Skeletal muscle tissue (tissue), 4 donors: ENCODE data around the gene REEP6. TPM values are rescaled to one million over a fixed set of nuclear protein-coding genes. Genes with fewer than 3 reads are reported as not detected.

Experiments
- H3K27ac ChIP-seq: one replicate; pipeline ENCODE4 v1.7.0; 2013; ENCODE audit warnings: mild to moderate bottlenecking, low read depth, low read length, inconsistent platforms
- H3K27me3 ChIP-seq, 3 donors: one replicate each; pipeline ENCODE4 v1.7.0; 2013; ENCODE audit warnings: low read length in 3 of 3; ENCODE audit not compliant: control insufficient read depth in 3 of 3, insufficient read depth in 3 of 3
- H3K36me3 ChIP-seq, 3 donors: one replicate each; pipeline ENCODE4 v1.7.0; 2013; ENCODE audit warnings: low read length in 3 of 3; ENCODE audit not compliant: control insufficient read depth in 3 of 3, insufficient read depth in 3 of 3
- H3K4me1 ChIP-seq, 3 donors: one replicate each; pipeline ENCODE4 v1.7.0; 2013; ENCODE audit warnings: low read length in 3 of 3, mild to moderate bottlenecking in 3 of 3; ENCODE audit not compliant: control insufficient read depth in 3 of 3, insufficient read depth in 3 of 3
- H3K4me3 ChIP-seq, 3 donors: one replicate each; pipeline ENCODE4 v1.7.0; 2013; ENCODE audit warnings: low read length in 3 of 3
- H3K9ac ChIP-seq, 3 donors: one replicate each; pipeline ENCODE4 v1.7.0; 2013; ENCODE audit warnings: low read length in 3 of 3, mild to moderate bottlenecking in 3 of 3, moderate library complexity in 2 of 3, low read depth in 1 of 3
- H3K9me3 ChIP-seq, 3 donors: one replicate each; pipeline ENCODE4 v1.7.0; 2013; ENCODE audit warnings: low read length in 3 of 3; ENCODE audit not compliant: control insufficient read depth in 3 of 3
- total RNA-seq: library from RNA; depleted of rRNA; stranded (reverse); fragments of >200 nt; gene quantifications from one replicate; pipeline ENCODE4 v1.2.3, GENCODE V29; 2014
- donor health status: Osteomylitis.

The REEP6 gene
- total RNA-seq, 1 donor from 2014 or later: 2.1 TPM

DNA sequence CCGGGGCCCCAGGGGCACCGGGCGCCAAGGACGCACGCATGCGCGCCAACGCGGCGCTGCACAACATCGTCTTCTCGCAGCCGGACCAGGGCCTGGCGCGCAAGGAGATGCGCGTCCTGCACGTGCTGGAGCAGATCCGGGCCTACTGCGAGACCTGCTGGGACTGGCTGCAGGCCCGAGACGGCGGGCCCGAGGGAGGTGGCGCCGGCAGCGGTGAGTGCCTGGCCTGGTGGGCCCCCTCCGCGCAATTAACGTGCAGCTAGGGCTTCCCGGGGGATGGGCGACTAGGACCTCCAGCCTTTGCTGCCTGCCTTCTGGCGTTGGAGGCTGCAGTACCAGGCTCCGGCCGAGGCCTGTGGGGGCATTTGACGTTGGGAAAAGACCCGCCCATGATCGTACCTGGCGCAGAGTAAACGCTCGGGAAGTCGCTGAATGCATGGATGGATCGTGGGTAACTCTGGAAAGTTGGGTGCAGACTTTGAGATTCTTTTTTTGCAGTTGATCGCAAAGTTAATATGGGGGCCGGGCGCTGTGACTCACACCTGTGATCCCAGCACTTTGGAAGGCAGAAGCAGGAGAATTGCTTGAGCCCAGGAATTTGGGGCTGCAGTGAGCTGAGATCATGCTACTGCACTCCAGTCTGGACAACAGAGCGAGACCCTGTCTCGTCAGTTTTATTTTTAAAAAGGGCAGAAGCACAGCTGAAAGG, 33.8 kb upstream of the REEP6 start:
- Histone ChIP-seq H3K9ac (no peak overlapping the region), H3K4me3 (no peak overlapping the region), H3K4me1 (peaks cover 0 to 25% (median 16%) of the 10 kb centered on the region in 3 donors), H3K9me3 (no peaks in the 10 kb centered on the region), H3K27ac (no peak overlapping the region), H3K36me3 (peaks cover 0 to 7% (median 0%) of the 10 kb centered on the region in 3 donors), H3K27me3 (peaks cover 54 to 73% (median 58%) of the 10 kb centered on the region in 3 donors)

DNA sequence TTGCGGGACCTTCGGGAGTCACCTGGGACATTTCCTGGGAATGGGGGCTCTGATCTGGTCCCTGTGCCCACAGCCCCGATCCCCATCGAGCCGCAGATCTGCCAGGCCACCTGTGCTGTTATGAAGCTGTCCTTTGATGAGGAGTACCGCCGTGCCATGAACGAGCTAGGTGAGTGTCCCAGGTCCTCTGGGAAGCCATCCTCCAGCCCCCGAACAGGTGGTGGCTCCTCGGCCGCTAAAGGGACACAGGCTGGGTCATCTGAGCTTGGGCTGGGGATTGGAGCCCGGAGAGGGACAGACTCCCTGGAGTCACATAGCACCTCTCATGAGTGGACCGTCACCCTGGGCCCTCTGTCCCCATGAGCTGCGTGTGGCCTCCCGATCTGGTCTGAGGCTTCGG, 33.1 kb upstream of the REEP6 start:
- H3K4me3 ChIP-seq: no peak overlapping the region
- H3K36me3 ChIP-seq: peaks cover 0 to 7% (median 0%) of the 10 kb centered on the region in 3 donors
- no peak overlapping the region for H3K9ac ChIP-seq
- no peaks in the 10 kb centered on the region for H3K9me3 ChIP-seq
- no peak overlapping the region for H3K27ac ChIP-seq
- peaks cover 0 to 21% (median 11%) of the 10 kb centered on the region in 3 donors for H3K4me1 ChIP-seq
- H3K27me3 ChIP-seq: peaks cover 46 to 66% (median 51%) of the 10 kb centered on the region in 3 donors

DNA sequence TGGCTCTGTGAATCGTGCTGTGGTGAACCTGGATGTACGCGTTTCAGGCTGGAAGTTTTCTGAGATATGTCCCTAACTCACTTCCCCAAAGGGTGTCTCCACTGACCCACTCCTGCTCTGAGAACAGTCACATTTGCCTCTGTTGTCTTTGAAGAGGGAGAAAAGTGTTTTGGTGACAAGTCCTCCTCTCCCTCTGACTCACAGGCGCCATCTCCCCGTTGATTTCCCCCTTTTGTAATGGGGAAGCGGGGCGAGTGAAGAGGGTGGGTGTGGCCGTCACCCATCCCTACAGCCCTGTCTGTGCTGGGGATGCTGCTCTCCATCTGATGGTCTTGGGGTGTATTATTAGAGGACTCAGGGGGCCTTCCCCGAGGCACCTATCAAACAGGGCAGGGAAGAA, 31.5 kb upstream of the REEP6 start:
- H3K27me3 ChIP-seq: peaks cover 31 to 58% (median 39%) of the 10 kb centered on the region in 3 donors
- H3K36me3 ChIP-seq: peaks cover 0 to 7% (median 0%) of the 10 kb centered on the region in 3 donors
- no peaks in the 10 kb centered on the region for H3K9me3 ChIP-seq
- H3K4me3 ChIP-seq: no peak overlapping the region
- no peak overlapping the region for H3K9ac ChIP-seq
- peaks cover 0 to 11% (median 3%) of the 10 kb centered on the region in 3 donors for H3K4me1 ChIP-seq
- no peak overlapping the region for H3K27ac ChIP-seq

DNA sequence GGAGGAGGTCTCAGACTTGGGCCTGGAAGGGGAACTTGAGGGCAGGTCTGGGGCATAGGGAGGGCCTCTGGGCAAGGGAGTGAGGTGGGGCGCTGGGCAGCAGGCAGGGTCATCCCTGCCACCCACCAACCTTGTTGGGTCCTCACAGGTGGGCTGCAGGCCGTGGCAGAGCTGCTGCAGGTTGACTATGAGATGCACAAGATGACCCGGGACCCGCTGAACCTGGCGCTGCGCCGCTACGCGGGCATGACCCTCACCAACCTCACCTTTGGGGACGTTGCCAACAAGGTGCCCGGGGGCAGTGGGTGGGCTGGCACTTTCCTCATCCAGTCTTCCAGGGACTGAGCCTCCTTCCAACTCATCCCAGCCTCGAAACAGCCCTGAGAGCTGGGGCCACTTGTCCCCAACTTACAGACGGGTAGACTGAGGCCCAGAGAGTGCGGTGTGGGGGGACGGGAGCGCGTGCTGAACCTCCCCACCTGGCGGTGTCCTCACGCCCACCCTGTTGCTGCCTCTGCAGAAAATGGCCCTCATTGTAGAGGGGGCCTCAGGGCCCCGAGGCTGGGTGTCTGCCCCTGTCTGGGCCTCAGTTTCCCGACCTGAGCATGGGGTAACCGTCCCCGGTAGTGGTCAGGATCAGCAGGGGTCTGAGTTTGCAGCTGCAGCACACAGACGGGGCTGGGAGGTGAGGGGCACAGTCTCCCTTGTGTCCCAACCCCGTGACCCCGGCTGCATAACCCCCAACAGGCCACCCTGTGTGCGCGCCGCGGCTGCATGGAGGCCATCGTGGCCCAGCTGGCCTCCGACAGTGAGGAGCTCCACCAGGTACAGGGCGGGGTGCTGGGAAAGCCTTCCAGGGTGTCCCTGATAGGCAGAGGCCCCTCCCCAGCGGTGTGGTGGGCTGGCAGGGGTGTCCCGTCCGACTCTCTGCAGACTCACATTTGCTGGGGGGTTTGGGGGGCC, 30.7 kb upstream of the REEP6 start:
- Histone ChIP-seq H3K36me3 (peaks cover 0 to 7% (median 0%) of the 10 kb centered on the region in 3 donors), H3K27me3 (peaks cover 30 to 59% (median 39%) of the 10 kb centered on the region in 3 donors), H3K4me1 (peaks cover 0 to 12% (median under 1%) of the 10 kb centered on the region in 3 donors), H3K9ac (no peak overlapping the region), H3K27ac (no peak overlapping the region), H3K4me3 (no peak overlapping the region), H3K9me3 (no peaks in the 10 kb centered on the region)

DNA sequence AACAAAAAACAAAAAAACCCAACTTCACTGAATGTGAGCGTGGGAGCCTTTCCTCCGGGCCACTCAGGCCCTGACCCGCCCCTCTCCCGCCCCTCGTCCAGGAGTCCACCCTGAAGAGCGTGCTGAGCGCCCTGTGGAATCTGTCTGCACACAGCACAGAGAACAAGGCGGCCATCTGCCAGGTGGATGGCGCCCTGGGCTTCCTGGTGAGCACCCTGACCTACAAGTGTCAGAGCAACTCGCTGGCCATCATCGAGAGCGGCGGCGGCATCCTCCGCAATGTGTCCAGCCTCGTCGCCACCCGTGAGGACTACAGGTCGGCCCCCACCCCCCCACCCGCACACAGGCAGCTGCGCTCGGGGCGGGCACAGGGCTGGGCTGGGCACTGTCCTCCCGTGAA, 29.1 kb upstream of the REEP6 start:
- peaks cover 26 to 59% (median 39%) of the 10 kb centered on the region in 3 donors for H3K27me3 ChIP-seq
- no peak overlapping the region for H3K9ac ChIP-seq
- no peak overlapping the region for H3K27ac ChIP-seq
- peaks cover 4 to 16% (median 6%) of the 10 kb centered on the region in 3 donors for H3K4me1 ChIP-seq
- no peak overlapping the region for H3K4me3 ChIP-seq
- H3K36me3 ChIP-seq: peaks cover 0 to 7% (median 0%) of the 10 kb centered on the region in 3 donors
- no peaks in the 10 kb centered on the region for H3K9me3 ChIP-seq

DNA sequence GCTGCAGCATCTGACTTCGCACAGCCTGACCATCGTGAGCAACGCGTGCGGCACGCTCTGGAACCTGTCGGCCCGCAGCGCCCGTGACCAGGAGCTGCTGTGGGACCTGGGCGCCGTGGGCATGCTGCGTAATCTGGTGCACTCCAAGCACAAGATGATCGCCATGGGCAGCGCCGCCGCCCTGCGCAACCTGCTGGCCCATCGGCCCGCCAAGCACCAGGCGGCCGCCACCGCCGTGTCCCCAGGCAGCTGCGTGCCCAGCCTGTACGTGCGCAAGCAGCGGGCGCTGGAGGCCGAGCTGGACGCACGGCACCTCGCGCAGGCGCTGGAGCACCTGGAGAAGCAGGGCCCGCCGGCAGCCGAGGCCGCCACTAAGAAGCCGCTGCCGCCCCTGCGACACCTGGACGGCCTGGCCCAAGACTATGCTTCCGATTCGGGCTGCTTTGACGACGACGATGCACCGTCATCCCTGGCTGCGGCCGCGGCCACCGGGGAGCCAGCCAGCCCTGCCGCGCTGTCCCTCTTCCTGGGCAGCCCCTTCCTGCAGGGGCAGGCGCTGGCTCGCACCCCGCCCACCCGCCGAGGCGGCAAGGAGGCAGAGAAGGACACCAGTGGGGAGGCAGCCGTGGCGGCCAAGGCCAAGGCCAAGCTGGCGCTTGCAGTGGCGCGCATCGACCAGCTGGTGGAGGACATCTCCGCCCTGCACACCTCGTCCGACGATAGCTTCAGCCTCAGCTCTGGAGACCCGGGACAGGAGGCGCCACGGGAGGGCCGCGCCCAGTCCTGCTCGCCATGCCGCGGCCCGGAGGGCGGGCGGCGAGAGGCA, 25.6 kb upstream of the REEP6 start:
- no peaks in the 10 kb centered on the region for H3K9me3 ChIP-seq
- H3K9ac ChIP-seq: peak overlapping the region in 1 of 3 donors; percentile 25
- peaks cover 39 to 63% (median 54%) of the 10 kb centered on the region in 3 donors for H3K27me3 ChIP-seq
- H3K36me3 ChIP-seq: peaks cover 0 to 5% (median 0%) of the 10 kb centered on the region in 3 donors
- H3K27ac ChIP-seq: no peak overlapping the region
- peaks cover 18 to 35% (median 28%) of the 10 kb centered on the region in 3 donors for H3K4me1 ChIP-seq
- peak overlapping the region in 1 of 3 donors; percentile 35 for H3K4me3 ChIP-seq

DNA sequence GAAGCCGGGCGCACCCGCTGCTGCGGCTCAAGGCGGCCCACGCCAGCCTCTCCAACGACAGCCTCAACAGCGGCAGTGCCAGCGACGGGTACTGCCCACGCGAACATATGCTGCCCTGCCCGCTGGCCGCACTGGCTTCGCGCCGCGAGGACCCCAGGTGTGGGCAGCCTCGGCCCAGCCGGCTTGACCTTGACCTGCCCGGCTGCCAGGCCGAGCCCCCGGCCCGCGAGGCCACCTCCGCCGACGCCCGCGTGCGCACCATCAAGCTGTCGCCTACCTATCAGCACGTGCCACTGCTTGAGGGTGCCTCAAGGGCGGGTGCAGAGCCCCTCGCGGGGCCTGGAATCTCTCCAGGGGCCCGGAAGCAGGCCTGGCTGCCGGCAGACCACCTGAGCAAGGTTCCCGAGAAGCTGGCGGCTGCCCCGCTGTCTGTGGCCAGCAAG, 24.9 kb upstream of the REEP6 start:
- H3K27me3 ChIP-seq: peaks cover 45 to 64% (median 60%) of the 10 kb centered on the region in 3 donors
- peaks cover 0 to 1% (median 0%) of the 10 kb centered on the region in 3 donors for H3K36me3 ChIP-seq
- H3K9me3 ChIP-seq: no peaks in the 10 kb centered on the region
- peak overlapping the region in 1 of 3 donors; percentile 22 for H3K4me3 ChIP-seq
- H3K4me1 ChIP-seq: peaks cover 24 to 42% (median 35%) of the 10 kb centered on the region in 3 donors
- no peak overlapping the region for H3K27ac ChIP-seq
- H3K9ac ChIP-seq: no peak overlapping the region

DNA sequence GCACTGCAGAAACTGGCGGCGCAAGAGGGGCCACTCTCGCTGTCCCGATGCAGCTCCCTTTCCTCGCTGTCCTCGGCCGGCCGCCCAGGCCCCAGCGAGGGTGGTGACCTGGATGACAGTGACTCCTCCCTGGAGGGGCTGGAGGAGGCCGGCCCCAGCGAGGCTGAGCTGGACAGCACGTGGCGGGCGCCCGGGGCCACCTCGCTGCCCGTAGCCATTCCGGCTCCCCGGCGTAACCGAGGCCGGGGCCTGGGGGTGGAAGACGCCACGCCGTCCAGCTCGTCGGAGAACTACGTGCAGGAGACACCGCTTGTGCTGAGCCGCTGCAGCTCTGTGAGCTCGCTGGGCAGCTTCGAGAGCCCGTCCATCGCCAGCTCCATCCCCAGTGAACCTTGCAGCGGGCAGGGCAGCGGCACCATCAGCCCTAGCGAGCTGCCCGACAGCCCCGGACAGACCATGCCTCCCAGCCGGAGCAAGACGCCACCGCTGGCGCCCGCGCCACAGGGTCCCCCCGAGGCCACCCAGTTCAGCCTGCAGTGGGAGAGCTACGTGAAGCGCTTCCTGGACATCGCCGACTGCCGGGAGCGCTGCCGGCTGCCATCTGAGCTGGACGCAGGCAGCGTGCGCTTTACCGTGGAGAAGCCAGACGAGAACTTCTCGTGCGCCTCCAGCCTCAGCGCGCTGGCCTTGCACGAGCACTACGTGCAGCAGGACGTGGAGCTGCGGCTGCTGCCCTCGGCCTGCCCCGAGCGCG, 24.3 kb upstream of the REEP6 start:
- Histone ChIP-seq H3K4me1 (peaks cover 30 to 48% (median 41%) of the 10 kb centered on the region in 3 donors), H3K9ac (no peak overlapping the region), H3K27ac (no peak overlapping the region), H3K4me3 (no peak overlapping the region), H3K27me3 (peaks cover 51 to 70% (median 66%) of the 10 kb centered on the region in 3 donors), H3K9me3 (no peaks in the 10 kb centered on the region), H3K36me3 (no peaks in the 10 kb centered on the region)

DNA sequence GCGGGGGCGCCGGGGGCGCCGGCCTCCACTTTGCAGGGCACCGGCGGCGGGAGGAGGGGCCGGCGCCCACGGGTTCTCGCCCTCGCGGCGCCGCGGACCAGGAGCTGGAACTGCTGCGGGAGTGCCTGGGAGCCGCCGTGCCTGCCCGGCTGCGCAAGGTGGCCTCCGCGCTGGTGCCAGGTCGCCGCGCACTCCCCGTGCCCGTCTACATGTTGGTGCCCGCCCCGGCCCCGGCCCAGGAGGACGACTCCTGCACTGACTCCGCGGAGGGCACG, 23.8 kb upstream of the REEP6 start:
- Histone ChIP-seq H3K27ac (no peak overlapping the region), H3K9me3 (no peaks in the 10 kb centered on the region), H3K27me3 (peaks cover 56 to 75% (median 71%) of the 10 kb centered on the region in 3 donors), H3K36me3 (no peaks in the 10 kb centered on the region), H3K4me3 (no peak overlapping the region), H3K9ac (no peak overlapping the region), H3K4me1 (peaks cover 32 to 52% (median 46%) of the 10 kb centered on the region in 3 donors)
